GM19351 (cell line): ENCODE data around the gene MAB21L2.
"Not testable (repeated sequence)": the region's sequence is repeated elsewhere in the genome, so short reads cannot be mapped to it uniquely, and the experiment has no call there.

Experiments
- ATAC-seq: cut with Tn5 transposase; IDR thresholded peaks from one replicate; pipeline ENCODE4 v1.9.1; 2021; ENCODE audit warnings: mild to moderate bottlenecking, moderate library complexity; ENCODE audit not compliant: unreplicated experiment

MAB21L2 gene

GRCh38 chr4:150582146-150582872 lies at the start of gene MAB21L2:
TSS of gene MAB21L2 (plus strand) at chr4:150582151. CDS start at chr4:150583030, 879 bp downstream.
- ATAC-seq = no peak

GRCh38 chr4:150533673-150534072 lies 48.3 kb upstream of the MAB21L2 start:
- ATAC-seq = no peak

GRCh38 chr4:150534818-150535217 lies 47.1 kb upstream of the MAB21L2 start:
- ATAC-seq = no peak

GRCh38 chr4:150537911-150538310 lies 44.0 kb upstream of the MAB21L2 start:
- not testable (repeated sequence) for ATAC-seq

GRCh38 chr4:150540536-150540935 lies 41.4 kb upstream of the MAB21L2 start:
- no peak for ATAC-seq

- ATAC-seq = no peak
Measured at GRCh38 chr4:150540959-150541360, 41.0 kb upstream of the MAB21L2 start.

GRCh38 chr4:150541681-150542080 lies 40.3 kb upstream of the MAB21L2 start:
- ATAC-seq = no peak

GRCh38 chr4:150543042-150543441 lies 38.9 kb upstream of the MAB21L2 start:
- ATAC-seq = no peak

GRCh38 chr4:150546286-150546685 lies 35.7 kb upstream of the MAB21L2 start:
- no peak for ATAC-seq

GRCh38 chr4:150547154-150547838 lies 34.7 kb upstream of the MAB21L2 start:
- ATAC-seq = no peak

GRCh38 chr4:150557811-150558210 lies 24.1 kb upstream of the MAB21L2 start:
- not testable (repeated sequence) for ATAC-seq

GRCh38 chr4:150561143-150561737 lies 20.7 kb upstream of the MAB21L2 start:
- no peak for ATAC-seq

- no peak for ATAC-seq
Measured at GRCh38 chr4:150562250-150562649, 19.7 kb upstream of the MAB21L2 start.

GRCh38 chr4:150562751-150563150 lies 19.2 kb upstream of the MAB21L2 start:
- ATAC-seq = no peak

GRCh38 chr4:150564967-150565366 lies 17.0 kb upstream of the MAB21L2 start:
- not testable (repeated sequence) for ATAC-seq

- ATAC-seq = no peak
Measured at GRCh38 chr4:150567070-150567469, 14.9 kb upstream of the MAB21L2 start.

GRCh38 chr4:150569384-150569987 lies 12.5 kb upstream of the MAB21L2 start:
- ATAC-seq = no peak

- no peak for ATAC-seq
Measured at GRCh38 chr4:150569998-150570535, 11.9 kb upstream of the MAB21L2 start.

- no peak for ATAC-seq
Measured at GRCh38 chr4:150570862-150571261, 11.1 kb upstream of the MAB21L2 start.

GRCh38 chr4:150572704-150573504 lies 9.0 kb upstream of the MAB21L2 start:
- peak; percentile 79 for ATAC-seq
